Measurements from ENCODE around the gene PHF14.

DNA sequence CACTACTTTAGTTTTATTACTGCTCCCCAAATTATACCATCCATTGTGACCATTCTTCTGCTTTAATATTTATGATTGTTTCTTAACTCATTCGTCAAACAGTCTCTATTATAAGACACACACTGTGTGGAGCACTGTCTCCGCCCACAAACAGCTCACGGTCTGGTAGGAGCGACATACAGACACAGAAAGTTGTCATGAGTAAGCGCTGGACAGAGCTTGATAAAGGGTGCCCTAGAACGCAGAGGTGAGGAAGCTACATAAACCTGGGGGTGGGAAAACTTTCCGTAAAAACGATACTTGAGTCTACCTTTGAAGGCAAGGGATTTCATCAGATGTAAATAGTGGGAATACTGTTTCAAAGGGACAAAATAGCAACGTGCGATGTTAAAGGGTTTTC lies 207.9 kb downstream of the PHF14 start:
- no peak for TF ChIP-seq CTCF (IDR thresholded peaks at IDR 0.05)
- no peak for TF ChIP-seq POLR2A (IDR thresholded peaks at IDR 0.05)
